Transverse colon (tissue), 4 donors: ENCODE results near the gene MPPED2. TPM values are rescaled to one million over a fixed set of nuclear protein-coding genes. Genes with fewer than 3 reads are reported as not detected.

Source experiments
- DNase-seq: peaks from one replicate; pipeline ENCODE4 v3.0.0-alpha.2; 2019
- H3K27ac ChIP-seq, 4 donors: fragments of 200-600 bp; sonication (generic); 2 replicates each; pipeline ENCODE4 v1.5.1; 2016 to 2018; ENCODE audit warnings: inconsistent platforms in 4 of 4
- H3K27me3 ChIP-seq: fragments of 200-600 bp; sonication (generic); 2 replicates; pipeline ENCODE4 v1.5.1; 2017; ENCODE audit warnings: inconsistent platforms
- H3K36me3 ChIP-seq, 4 donors: fragments of 200-600 bp; sonication (generic); 2 replicates each; pipeline ENCODE4 v1.5.1; 2017 to 2019; ENCODE audit warnings: inconsistent platforms in 4 of 4
- H3K4me1 ChIP-seq, 4 donors: fragments of 200-600 bp; sonication (generic); 2 replicates each; pipeline ENCODE4 v1.5.1; 2017 to 2020; ENCODE audit warnings: inconsistent platforms in 4 of 4
- H3K4me3 ChIP-seq, 4 donors: fragments of 200-600 bp; sonication (generic); 1 replicate in 1 of 4; 2 replicates in 3 of 4; pipeline versions ENCODE4 v1.5.1 to v1.6.1; 2017 to 2019; ENCODE audit warnings: inconsistent platforms in 4 of 4
- H3K9me3 ChIP-seq, 2 donors: fragments of 200-600 bp; sonication (generic); 2 replicates each; pipeline ENCODE4 v1.5.1; 2017 to 2019; ENCODE audit warnings: inconsistent platforms in 2 of 2
- CTCF ChIP-seq, 5 experiments: fragments of 200-600 bp in 3 of 5; fragments of 450-650 bp in 2 of 5; sonication (generic) in 3 of 5; IDR thresholded peaks; 1 replicate in 2 of 5; 2 replicates in 3 of 5; pipeline ENCODE4 v1.5.1; 2016 to 2017; ENCODE audit warnings: antibody characterized with exemption in 5 of 5, inconsistent platforms in 3 of 5, mild to moderate bottlenecking in 2 of 5, moderate library complexity in 1 of 5
- EP300 ChIP-seq: sonication (generic); formaldehyde crosslinking; IDR thresholded peaks from one replicate; pipeline ENCODE4 v1.6.1; 2017; ENCODE audit warnings: antibody characterized with exemption, low read depth
- POLR2A ChIP-seq: fragments of 450-650 bp; IDR thresholded peaks from one replicate; pipeline ENCODE4 v1.6.1; 2016; ENCODE audit warnings: antibody characterized with exemption, mild to moderate bottlenecking, moderate library complexity
- POLR2AphosphoS5 ChIP-seq, 3 donors: sonication (generic); formaldehyde crosslinking; IDR thresholded peaks; one replicate each; pipeline ENCODE4 v1.6.1; 2016; ENCODE audit warnings: antibody characterized with exemption in 3 of 3
- WGBS, 2 donors: methylation state at CpG; one replicate each; pipeline ENCODE4 v1.1.5; 2018; ENCODE audit warnings: low coverage in 1 of 2; 5-methylcytosine and 5-hydroxymethylcytosine counted together
- in situ Hi-C, 4 donors: fragments of 200-750 bp; cut with MboI; loops; one replicate each; pipeline versions ENCODE4 v1.15.0 to v1.15.1; 2017; ENCODE audit warnings: low sequenced_read_pairs in 3 of 4, low pct_ligation_motif_present in 1 of 4, low pct_unique_long_range_greater_than_20kb in 1 of 4
- intact Hi-C: fragments of 100-400 bp; cut with DNase I; formaldehyde crosslinking; loops from one replicate; pipeline ENCODE4 v1.15.1; 2023; ENCODE audit warnings: low total_unique reads
- total RNA-seq, 4 donors: library from RNA; depleted of rRNA; stranded (reverse); fragments of >200 nt; gene quantifications; one replicate each; pipeline ENCODE4 v1.1.0, GENCODE V29; 2016

Gene MPPED2
- total RNA-seq, 4 donors from 2014 or later: 1.4 to 1.6 TPM; not detected in 2

DNA sequence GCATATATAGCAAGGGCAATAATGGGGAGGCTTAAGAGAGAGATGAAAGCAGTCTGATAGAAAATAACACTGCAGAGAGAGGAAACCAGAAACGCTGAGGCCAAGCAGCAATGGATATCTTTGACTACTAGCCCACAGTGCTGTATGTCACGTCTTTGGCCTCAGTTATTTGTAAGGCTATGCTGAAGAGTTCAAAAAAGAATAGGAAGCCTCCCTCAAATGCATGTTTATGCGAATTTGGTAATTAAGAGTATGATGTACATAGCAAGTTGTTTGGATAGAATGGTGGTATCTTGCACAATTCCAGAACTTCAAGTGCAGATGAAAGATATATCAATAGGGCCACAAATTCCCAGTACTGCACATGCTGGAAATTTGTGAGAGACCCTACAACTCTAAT lies 89.2 kb downstream of the MPPED2 start:
- Histone ChIP-seq H3K27me3 (no peaks in the 10 kb centered on the region), H3K27ac (no peak overlapping the region), H3K36me3 (no peaks in the 10 kb centered on the region), H3K4me3 (no peak overlapping the region), H3K4me1 (no peaks in the 10 kb centered on the region), H3K9me3 (no peaks in the 10 kb centered on the region)
- TF ChIP-seq POLR2A (no peak), CTCF (IDR thresholded peaks at IDR 0.05) (no peak), POLR2AphosphoS5 (IDR thresholded peaks at IDR 0.05) (no peak), EP300 (no peak)
- in situ Hi-C loops (no loop called here), intact Hi-C loops (no loop called here)
- DNase-seq: no peak
- 80 to 88% methylated on average over 3 of the region's 3 CpGs for WGBS, 2 donors

- Histone ChIP-seq H3K4me1 (no peaks in the 10 kb centered on the region), H3K36me3 (no peaks in the 10 kb centered on the region), H3K9me3 (no peaks in the 10 kb centered on the region), H3K27ac (no peak overlapping the region), H3K27me3 (no peaks in the 10 kb centered on the region), H3K4me3 (no peak overlapping the region)
- in situ Hi-C loops (no loop called here), intact Hi-C loops (no loop called here)
- TF ChIP-seq EP300 (no peak), POLR2AphosphoS5 (IDR thresholded peaks at IDR 0.05) (no peak), CTCF (IDR thresholded peaks at IDR 0.05) (no peak), POLR2A (no peak)
- 27 to 34% methylated on average over 5 of the region's 5 CpGs for WGBS, 2 donors
- DNase-seq: no peak
Observed at GRCh38 chr11:30495437-30495836, 90.7 kb downstream of the MPPED2 start.

DNA sequence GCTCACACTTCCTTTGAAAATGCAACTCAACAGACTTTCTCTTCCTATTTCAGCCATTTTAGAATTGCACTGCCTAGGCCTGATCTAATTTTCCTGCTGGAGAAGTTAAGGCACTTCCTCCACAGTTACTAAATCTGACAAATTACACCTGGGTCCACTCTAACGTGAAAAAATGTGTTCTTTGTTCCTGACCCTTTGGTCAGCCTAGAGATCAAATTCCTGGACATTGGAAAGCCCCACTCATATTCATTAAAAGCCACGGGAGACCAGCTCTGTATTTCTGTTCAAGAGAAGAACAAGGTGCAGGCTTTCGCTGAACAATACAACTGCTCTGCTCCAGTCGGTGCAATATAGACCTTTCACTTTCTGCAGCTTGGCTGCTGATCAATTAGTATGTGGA lies 96.6 kb downstream of the MPPED2 start:
- intact Hi-C loops: no loop called here
- in situ Hi-C loops: no loop called here
- TF ChIP-seq POLR2A (no peak), POLR2AphosphoS5 (IDR thresholded peaks at IDR 0.05) (no peak), CTCF (IDR thresholded peaks at IDR 0.05) (no peak), EP300 (no peak)
- 42 to 46% methylated on average over 3 to 4 of the region's 4 CpGs for WGBS, 2 donors
- Histone ChIP-seq H3K9me3 (no peaks in the 10 kb centered on the region), H3K4me3 (no peak overlapping the region), H3K27ac (peak overlapping the region; percentile 63 to 77 (median 76)), H3K36me3 (no peaks in the 10 kb centered on the region), H3K4me1 (peaks cover 7 to 32% (median 23%) of the 10 kb centered on the region in 4 donors), H3K27me3 (no peaks in the 10 kb centered on the region)
- no peak for DNase-seq

DNA sequence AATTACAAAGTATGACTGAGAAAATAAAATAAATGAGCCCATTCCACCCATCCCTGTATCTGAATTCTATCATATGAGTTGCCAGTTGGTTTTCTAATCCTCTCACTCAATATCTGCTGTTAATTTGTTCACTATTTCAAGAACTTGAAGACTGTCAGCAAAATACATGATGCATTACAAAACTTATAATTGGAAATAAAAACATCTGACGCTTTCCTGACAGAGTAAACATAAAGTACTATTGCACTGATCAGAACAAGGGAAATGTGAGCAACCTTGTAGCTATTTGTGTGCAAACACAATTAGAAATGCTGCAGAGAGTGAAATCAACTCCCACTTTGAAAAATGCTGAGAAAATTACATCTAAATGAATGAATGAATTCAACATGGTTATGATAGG lies 97.1 kb downstream of the MPPED2 start:
- Histone ChIP-seq H3K27me3 (no peaks in the 10 kb centered on the region), H3K4me3 (no peak overlapping the region), H3K9me3 (no peaks in the 10 kb centered on the region), H3K27ac (peak overlapping the region; percentile 63 to 77 (median 76)), H3K36me3 (no peaks in the 10 kb centered on the region), H3K4me1 (peaks cover 7 to 32% (median 23%) of the 10 kb centered on the region in 4 donors)
- in situ Hi-C loops: no loop called here
- intact Hi-C loops: no loop called here
- TF ChIP-seq CTCF (IDR thresholded peaks at IDR 0.05) (no peak), POLR2A (no peak), POLR2AphosphoS5 (IDR thresholded peaks at IDR 0.05) (no peak), EP300 (no peak)
- DNase-seq: no peak
- 44 to 56% methylated on average over 1 of the region's 1 CpG for WGBS, 2 donors
